GM12864 (cell line): Measurements from ENCODE around the gene MATN4.
A peak's percentile ranks its signal among the peaks of the same experiment; 100 is the strongest.

Experiments used
- DNase-seq: peaks from one replicate; pipeline ENCODE4 v3.0.0-alpha.2; 2011; ENCODE audit warnings: low read depth
- H3K4me3 ChIP-seq: 2 replicates; pipeline ENCODE4 v1.5.1; 2011; ENCODE audit warnings: mild to moderate bottlenecking, low read depth, low read length, control low read depth
- CTCF ChIP-seq: IDR thresholded peaks from 2 replicates; pipeline ENCODE4 v1.5.1; 2011; ENCODE audit warnings: low read depth, mild to moderate bottlenecking, moderate library complexity, low read length, control low read depth, inconsistent platforms; ENCODE audit errors: missing control alignments

The MATN4 gene

GRCh38 chr20:45312241-45312640 lies 4.1 kb upstream of the MATN4 start:
- no peak for DNase-seq
- no peak for TF ChIP-seq CTCF
- H3K4me3 ChIP-seq, result no peak overlapping the region

GRCh38 chr20:45311589-45312211 lies 3.6 kb upstream of the MATN4 start:
- H3K4me3 ChIP-seq, result no peak overlapping the region
- peak; percentile 94 for TF ChIP-seq CTCF
- DNase-seq, result no peak

DNA sequence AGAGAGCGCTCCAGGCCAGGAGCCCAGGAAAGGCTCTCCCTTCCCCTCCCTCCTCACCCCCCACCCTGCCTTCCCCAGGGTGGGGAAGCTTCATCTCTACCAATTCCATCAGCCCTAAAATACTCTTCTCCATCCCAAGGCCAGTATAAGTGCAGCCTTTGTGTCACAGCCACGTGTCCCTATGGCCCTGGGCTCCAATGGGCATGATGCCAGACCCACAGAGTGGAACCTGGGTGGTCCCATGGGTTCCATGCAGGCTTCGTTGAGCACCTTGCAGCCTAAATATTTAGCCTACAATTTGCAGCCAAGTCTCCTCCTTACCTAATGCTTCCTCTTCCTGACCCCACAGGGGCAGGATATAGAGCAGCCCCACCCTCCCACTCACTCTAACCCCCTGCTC lies 976 bp upstream of the MATN4 start:
- DNase-seq, result no peak
- TF ChIP-seq CTCF, result no peak
- no peak overlapping the region for H3K4me3 ChIP-seq

DNA sequence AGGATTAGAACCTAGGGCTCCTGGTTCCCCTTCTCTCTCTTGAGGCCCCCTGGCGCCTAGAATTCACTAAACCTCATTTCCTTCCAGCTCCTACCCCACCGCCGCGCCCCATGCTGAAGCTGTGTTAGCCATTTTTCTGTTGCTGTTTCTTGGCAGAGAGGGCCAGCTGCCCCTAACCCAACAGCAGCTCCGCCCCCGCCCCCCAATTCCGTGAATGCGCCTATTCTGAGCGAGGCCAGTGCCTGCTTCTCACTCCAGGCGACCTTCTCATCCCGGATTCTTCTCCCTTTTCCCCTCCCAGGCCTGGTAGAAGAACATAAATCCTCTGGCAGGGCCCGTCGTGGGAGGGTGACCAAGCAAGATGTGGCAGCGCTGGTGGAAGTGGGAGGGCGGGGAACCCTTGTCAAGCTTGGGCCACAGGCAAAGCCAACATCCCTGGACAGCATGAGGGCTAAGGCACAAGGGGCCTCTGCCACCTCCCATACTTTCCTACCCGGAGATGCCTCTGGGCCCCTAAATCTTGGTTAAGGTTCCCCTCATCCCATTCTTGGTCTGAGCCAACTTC lies 941 bp downstream of the MATN4 start:
- H3K4me3 ChIP-seq, result no peak overlapping the region
- no peak for TF ChIP-seq CTCF
- no peak for DNase-seq

DNA sequence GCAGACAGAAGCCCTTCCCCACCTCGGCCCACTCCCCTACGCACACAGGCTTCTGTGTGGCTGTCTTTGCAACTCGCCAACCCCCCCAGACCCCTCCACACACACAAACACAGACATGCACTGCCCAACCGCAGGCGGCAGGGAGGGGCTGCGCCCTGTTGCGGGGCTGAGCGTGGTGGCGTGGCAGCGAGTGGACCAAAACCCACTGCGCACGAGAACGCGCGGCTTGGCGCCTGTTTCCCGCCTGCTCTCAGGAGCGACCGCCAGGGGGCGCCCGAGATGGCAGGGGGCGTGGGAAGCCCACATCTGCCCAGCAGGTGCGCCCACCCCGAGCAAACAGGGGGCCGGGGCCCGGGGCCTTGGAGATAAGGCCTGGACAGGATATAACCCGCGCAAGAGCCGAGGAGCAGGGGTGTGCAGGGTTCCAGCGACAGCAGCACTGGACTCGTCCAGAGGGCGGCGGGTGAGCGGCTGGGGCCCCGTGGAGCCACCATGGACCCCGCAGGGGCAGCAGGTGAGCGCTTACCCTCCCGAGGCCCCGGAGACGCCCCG lies 1.6 kb downstream of the MATN4 start, which contains the start of gene RBPJL:
Gene RBPJL (plus strand): TSS at position 410 of the 552 bp plus-strand sequence. CDS start 83 bp downstream, at position 493.
- DNase-seq, result no peak
- H3K4me3 ChIP-seq, result no peak within 1 kb of the TSS
- peak; percentile 84 for TF ChIP-seq CTCF

DNA sequence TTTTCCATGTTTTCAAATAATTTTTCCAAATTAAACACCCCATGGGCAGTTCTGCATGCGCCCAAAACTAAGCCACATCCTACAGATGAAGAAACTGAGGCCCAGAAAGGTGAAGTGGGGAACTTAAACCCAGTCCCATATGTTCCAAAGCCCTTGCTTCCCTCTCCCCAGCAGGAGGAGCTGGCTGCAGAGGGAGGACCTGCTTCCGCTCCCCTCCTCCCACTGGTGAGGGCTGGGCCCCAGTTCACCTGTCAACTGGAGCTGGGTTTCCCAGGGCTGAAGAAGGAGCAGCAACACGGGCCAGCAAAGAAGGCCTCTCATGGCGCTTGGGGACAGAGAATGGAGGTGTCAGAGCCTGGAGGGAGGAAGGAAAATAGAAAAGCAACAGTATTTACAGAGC lies 2.8 kb downstream of the MATN4 start:
- no peak overlapping the region for H3K4me3 ChIP-seq
- no peak for DNase-seq
- TF ChIP-seq CTCF, result no peak
